Stimulated activated naive CD8-positive, alpha-beta T cell treated with anti-CD3 and anti-CD28 coated beads, Interleukin-15, Interleukin-2, amounts not matched to agents 100 U/mL and 50 U/mL, for 24 hours (primary cell): ENCODE data around the gene KRT13.
A peak's percentile ranks its signal among the peaks of the same experiment; 100 is the strongest.
"Not testable (repeated sequence)": the region's sequence is repeated elsewhere in the genome, so short reads cannot be mapped to it uniquely, and the experiment has no call there.

Experiments
- ATAC-seq: fragments of 150-1000 bp; cut with Tn5 transposase; one replicate; pipeline ENCODE4 v1.10.0; 2021
- DNase-seq: peaks from one replicate; pipeline ENCODE4 v3.0.0; 2021

KRT13 gene

DNA sequence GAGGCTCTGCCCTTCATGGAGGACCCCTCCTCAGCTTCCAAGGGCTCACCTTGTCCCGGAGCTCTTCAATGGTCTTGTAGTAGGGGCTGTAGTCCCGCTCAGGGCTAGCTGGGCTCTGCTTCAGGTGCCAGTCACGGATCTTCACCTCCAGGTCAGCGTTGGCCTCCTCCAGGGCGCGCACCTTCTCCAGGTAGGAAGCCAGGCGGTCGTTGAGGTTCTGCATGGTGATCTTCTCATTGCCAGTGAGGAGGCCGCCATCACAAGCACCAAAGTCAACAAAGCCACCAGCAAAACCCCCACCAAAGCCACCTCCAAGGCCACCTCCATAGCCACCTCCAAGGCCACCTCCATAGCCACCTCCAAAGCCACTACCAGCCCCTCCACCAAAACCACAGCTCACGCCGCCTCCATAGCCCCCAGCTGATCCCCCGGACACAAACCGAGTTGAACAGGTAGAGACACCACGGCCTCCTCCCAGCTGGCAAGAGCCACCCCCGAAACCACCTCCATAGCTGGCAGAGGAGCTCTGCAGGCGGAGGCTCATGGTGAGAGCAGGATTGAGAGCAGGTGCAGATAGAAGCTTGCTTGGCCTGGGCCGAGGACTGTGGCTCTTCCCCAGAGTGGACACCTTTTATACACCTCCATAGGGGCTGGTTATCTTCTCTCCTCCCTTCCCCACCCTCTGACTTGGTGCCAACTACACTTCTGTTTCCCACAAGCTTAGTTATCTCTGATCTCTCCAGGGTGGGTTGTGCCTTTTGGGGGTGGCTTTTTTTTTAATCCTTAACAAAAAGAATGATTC lies at the start of gene KRT13:
Gene KRT13, minus strand, starts transcription at position 606 of the 802 bp plus-strand sequence. Its CDS starts 62 bp downstream, at position 544.
- no peak for ATAC-seq
- DNase-seq = no peak

DNA sequence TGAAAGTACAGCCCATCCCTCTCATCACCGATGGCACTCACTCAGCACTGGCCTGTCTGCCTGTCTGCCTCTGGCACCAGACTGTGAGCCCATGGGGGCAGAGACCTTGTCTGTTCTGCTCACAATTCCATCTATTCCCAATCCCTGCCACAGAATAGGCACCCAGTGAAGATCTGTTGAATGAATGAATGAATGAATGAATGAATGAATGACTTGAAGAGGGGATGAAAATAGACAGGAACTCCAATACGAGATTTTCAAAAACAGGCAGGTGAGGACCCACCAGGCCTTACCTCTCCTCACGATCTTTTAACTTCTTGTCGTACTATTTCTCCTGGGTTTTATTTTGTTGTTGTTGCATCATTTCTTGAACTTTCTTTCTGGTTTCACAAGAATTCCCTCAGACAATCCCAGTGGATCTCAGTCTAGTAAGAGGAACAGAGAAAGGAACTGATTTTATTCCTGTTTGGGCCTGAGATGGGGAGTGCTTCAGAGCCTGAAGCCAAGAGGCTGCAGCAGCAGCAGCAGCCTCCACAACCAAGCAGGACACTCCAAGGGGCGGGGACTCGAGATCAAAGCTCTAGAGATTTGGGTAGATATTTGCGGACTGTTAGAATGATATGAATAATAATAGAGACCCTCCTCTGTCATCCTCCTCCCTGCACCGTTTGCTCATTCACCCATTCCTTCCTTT lies 48.7 kb upstream of the KRT13 start:
- no peak for DNase-seq
- no peak for ATAC-seq

DNA sequence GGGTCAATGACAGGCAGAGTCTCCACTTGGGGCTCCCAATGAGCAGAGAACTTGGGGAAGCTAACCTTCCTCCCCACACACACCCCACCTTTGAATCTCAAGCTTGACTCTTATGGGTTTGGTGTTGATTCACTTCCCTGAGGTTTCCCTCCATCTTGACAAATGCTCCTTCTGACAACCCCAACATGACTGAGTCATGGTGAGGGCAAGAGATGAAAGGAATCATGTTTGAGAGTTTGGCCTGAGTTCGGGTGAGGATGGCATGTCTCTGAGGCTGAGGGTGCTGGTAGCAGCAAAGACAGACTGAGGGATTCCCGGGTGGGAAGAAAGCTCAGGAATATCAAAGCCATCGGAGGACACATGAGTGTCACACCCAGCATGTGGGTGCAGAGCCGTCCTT lies 47.8 kb upstream of the KRT13 start:
- DNase-seq (no peak), ATAC-seq (no peak)

DNA sequence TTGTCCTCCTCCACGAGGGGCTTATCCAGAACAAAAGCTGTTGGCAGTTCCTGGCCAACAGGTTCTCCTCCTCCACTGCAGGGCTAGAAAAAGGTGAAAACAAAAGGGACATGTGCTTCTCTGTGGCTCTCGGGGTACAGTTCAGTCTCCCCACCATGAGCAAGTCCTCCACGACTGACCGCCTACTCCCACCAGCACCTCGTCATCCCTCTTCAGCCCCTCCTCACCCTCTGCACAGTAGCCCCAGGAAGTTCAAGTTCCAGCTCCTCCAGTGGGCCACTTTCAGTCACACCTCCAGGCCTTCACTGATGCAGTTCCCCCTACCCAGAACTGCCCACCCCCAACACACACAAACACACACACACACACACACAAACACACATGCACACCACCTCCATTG lies 47.0 kb upstream of the KRT13 start:
- DNase-seq (no peak), ATAC-seq (no peak)

DNA sequence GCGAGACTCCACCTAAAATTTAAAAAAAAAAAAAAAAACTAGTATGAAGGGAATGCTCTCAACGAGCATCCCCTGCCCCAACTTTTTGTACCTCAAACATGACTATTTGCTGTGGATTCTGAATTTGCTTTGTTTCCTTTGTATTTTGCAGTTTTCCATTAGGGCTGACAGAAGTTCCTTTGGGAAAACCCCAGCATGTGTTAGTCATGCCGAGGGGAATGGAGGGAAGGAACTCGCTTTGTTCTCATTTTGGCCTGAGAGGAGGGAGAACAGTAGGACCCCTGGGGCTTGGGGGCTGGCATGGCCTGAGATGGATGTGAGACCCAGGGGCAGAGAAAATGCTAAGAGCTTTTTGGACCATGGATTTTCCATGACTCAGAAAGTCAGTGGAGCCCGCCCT lies 46.0 kb upstream of the KRT13 start:
- DNase-seq (no peak), ATAC-seq (no peak)

DNA sequence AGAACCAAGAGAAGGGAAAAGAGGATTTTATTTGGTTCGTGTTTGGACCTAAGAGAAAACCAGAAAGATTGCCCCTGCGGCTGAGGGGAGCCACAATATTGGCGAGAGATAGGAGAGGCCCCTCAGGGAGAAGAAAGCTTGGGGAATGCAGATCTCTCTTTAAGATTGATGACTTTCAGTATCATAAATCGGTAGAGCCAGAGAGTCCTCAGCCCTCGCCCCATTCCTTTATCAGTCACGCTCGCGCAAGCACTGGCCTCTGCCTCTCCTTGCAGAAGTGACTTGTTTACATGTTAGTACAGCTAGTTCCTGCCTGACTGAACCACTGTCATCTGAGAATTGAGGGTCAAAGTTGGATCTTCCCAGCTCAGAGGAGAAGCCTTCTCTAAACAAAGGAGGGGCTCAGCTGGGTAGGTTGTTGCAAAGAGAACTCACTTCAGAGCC lies 44.2 kb upstream of the KRT13 start:
- DNase-seq = no peak
- no peak for ATAC-seq

DNA sequence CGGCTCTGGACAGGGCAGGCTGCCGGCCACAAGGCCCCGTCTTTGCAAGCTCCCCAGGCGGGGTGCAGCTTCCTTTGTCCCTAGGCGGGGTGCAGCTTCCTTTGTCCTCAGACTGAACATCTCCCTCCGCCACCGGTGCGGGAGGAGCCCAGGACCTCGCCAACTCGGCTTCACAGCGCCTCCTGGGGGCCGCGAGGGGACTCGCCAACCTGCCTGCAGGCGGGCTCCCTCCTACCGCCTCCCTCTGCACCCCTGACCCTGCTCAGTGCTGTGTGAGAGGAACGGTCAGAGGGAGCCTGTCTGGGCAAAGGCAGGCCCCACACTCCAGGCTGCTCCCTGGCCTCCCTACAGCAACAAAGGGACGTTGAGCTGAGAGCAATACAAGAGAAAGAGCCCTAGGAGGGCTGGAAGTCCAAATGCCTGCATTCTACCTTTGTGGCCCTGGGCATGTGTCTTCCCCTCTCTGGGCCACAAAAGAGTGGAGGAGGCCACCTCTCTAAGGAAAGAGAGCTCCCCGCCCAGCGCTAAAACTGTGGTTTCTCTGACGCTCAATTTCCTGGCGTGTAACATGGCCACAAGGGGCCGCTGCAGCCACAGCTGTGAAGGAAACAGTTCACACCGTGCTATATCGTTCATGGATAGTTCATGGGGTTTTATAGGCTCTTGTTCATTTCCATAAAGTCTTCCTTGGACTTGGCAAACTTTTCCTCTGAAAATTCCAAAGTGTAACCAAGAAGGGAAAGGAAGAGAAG lies 43.6 kb upstream of the KRT13 start:
- ATAC-seq = peak; percentile 74

DNA sequence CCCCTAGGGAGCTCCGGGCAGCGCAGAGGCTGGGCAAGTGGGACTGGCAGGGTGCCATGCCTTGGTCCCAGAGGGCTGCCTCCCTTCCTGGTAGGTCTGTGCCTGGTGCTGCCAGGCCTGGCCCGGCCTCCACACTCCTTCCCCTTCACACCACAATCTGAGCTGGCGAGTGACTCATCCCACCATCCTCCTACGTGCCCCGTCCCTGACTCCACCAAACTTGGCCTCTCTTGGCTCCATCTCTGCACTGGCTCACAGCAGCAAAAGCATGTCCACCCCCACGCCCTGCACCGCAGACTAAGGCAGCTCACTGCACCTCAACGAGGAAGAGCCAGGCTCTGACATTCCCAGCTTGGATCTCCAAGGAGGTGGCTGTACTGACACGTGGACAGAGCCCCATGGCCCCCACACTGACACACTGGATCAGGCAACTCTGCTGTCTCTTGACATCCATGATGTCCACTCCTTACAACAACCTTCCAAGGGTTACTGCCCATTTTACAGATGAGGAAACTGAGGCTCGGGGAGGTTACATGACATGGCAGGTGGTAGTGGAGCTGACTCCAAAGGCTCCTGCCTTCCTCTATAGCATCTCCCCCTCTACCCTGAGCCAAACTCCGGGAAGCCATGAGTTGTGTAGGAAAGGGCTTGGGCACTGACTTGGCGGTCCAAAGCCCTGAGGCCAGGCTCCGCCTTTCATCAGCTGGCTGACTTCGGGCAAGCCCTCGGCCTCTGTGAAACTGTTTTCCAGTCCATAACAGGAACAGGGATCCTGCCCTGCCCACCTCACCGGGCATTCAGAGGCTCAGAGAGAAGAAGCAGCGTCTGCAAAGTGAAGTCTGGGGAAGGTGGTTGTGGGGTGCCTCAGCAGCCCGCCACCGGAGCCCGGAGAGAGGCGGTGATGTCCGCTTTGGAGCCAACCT lies 42.8 kb upstream of the KRT13 start:
- peak; percentile 81 for DNase-seq
- ATAC-seq = peak; percentile 92

More for the DNA sequence above, 43.6 kb upstream of the KRT13 start:
- DNase-seq = peak; percentile 86

DNA sequence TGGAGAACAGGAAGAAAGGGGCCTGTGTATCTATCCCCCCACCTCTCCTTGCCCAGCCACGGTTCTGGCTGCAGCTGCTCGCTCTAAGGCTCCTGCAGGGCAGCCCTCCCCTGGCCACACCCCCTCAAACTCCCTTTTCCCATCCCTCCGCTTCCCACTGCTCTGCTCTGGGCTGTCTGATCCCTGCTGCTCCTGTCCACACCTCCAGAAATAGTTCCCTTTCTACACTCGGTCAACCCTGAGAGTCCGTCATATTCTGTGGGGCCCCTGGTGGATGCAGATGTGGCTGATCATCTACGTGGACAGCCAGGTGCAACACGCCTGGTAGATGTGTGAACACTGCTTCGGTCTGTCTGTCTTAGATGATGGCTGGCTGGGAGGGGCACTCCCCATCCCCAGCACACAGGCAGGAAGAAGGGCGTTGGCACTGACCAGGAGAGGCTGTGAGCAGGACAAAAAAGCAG lies 42.0 kb upstream of the KRT13 start:
- ATAC-seq (no peak), DNase-seq (no peak)

DNA sequence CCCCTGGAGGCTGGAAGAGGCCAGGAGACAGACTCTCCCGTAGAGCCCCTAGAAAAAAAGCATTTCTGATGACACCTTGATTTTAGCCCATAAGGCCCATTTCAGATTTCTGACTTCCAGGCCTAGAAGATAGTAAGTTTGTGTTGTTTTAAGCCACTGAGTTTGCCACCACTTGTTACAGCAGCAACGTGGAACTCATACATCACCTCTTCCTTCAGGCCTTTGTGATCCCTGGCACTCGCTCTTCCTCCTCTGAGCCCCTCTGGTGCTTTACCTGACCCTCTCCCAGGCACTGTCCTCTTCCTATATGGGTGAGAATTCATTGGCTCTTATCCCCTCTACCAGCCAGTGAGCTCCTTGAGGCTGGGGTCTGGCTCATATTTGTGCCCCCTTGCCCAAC lies 41.4 kb upstream of the KRT13 start:
- DNase-seq (no peak), ATAC-seq (no peak)

DNA sequence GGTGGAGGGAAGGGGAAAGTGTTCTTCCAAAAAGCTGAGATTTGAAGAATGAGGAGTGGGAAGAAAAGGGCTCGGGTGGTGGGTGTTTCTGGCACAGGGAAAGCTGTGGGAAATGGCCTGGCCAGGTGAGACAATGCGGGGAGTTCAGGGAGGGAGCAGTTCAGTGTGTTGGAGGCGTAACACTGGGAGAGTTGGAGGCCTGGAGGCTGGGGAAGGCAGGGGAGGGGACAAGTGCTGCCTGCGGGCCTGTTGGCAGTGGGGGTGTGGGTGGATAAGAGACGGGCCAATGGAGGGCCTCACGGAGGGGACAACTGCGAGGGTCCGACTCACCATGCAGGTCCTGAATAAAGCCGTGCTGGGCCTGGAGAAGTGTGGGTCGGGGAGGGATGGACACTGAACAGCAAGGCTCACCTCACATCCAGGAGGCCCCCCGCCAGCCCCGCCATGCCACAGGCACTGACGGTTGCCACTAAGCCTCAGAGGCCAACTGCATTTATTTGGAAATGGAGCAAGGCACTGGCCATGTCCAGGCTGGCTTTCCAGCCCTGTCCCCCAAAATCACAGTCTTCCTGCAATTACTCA lies 40.5 kb upstream of the KRT13 start:
- no peak for DNase-seq

DNA sequence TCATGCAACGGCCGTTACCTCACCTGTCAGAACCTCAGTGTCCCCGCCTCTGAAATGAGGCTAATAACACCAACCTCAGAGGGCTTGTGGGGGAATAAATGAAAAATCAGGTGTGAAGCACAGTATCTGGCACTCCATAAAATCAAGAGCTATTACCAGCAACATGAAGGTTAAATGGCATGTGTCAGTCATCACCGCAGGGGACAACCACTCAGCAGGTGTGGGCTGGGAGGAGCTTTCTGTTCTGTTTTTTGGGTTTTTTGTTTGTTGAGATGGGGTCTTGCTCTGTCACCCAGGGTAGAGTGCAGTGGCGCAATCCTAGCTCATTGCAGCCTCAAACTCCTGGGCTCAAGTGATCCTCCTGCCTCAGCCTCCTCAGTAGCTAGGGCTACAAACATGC lies 39.5 kb upstream of the KRT13 start:
- DNase-seq (no peak), ATAC-seq (no peak)

More for the DNA sequence above, 40.5 kb upstream of the KRT13 start:
- no peak for ATAC-seq

DNA sequence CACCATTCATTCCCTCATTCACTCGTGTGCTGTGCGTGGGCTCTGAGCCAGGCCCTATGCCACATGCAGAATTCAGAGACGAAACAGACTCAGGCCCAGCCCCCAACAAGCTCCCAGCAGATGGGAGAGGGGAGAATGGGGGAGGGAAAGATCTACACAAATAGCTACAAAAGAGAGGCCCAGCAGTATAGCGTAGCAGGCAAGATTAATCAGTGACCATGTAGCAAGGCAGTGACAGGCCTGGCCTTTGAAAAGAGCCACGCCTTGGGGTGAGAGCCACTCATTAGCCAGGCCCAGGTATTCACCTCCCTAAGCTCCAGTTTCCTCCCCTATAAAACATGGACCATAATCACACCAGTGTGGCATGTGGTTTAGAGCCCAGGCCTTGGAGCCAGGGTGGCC lies 39.1 kb upstream of the KRT13 start:
- no peak for DNase-seq
- ATAC-seq = no peak

DNA sequence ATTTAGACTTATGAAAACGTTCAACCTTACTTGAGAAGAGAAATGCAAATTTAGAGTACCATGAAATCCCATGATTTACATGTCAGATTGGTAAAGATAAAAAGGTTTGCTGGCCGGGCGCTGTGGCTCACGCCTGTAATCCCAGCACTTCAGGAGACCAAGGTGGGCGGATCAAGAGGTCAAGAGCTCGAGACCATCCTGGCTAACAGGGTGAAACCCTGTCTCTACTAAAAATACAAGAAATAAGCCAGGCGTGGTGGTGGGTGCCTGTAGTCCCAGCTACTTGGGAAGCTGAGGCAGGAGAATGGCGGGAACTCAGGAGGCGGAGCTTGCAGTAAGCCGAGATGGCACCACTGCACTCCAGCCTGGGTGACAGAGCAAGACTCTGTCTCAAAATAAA lies 37.4 kb upstream of the KRT13 start:
- ATAC-seq, DNase-seq: not testable (repeated sequence)

DNA sequence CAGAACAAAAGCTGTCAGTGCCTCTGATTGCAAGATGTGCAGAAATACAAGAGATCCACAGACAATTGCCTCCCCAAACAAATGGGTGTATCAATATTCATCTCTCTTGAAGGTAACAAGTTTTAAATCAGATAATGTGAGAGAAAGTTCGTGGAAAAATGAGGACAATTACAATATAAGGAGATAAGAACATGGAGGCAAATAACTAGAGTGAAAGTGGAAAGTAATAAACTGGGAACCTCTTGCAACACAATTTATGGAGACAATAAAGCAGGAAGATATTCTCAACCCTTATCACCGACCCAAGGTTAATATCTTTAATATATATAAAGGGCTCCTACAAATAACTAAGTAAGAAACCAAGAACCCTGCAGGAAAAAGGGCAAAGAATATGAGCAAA lies 36.9 kb upstream of the KRT13 start:
- DNase-seq = no peak
- ATAC-seq = no peak

DNA sequence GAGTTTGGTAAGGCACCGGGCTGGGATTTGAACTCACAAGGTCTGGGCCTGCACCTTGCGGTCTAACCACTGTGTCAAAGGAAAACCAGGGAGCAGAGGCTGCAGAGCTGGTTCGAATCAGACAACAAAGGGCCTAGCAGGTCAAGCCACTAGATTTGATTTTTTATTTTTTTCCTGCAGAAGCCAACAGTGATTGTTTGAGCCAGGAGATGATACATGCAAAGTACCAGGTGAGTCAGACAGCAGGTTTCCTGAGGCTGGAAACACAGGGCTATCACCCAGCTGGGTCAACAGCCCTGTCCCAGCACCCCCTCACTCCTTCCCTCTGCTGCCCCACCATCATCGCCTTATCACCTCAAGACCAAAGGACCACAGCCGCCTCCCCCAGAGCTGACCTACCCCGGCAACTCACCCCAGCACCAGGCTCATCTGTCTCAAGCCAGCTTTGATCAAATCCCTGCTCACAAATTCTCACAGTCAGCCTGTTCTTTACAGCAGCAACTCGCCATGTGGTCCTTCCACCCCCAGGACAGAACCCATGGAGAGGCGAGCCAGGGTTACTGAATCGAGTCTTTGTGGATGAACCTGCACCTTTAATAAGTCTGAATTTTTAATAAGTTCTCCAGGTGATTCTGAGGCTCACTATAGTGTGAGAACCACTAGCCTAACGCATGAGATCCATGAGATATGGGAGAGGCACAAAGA lies 35.7 kb upstream of the KRT13 start:
- ATAC-seq (no peak), DNase-seq (no peak)

DNA sequence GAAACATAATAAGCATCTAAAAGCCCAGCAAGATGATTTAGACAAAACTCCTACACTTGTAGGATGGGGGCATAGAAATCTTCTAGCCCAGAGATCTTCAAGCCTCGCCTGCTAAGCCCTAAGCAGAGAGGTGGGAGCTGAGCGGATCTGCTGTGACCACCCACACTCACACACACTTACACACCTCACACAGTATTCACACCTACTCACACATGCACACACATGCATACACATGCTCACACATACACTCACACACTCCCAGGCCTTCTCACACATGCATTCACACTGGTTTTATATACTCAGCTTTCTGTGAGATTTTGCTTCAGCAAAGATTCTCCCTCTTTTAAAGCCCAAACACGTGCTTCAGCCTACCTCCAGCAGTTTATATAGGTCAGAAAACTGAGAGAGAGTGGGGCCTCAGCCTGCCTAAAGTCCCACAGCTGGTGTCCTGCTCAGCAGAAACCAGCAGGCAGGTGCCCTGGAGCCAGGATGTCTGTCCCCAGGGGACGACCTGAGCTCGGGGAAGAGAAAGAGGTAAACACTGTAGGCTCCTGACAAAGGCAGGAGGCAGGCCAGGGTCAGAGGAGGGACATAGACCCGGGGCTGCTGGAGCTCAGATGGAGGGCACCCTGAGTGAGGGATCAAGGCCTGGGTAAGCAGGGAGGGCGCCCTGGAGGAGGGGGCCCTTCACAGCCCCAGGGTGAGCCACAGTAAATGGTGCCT lies 34.7 kb upstream of the KRT13 start:
- ATAC-seq = no peak
- no peak for DNase-seq

DNA sequence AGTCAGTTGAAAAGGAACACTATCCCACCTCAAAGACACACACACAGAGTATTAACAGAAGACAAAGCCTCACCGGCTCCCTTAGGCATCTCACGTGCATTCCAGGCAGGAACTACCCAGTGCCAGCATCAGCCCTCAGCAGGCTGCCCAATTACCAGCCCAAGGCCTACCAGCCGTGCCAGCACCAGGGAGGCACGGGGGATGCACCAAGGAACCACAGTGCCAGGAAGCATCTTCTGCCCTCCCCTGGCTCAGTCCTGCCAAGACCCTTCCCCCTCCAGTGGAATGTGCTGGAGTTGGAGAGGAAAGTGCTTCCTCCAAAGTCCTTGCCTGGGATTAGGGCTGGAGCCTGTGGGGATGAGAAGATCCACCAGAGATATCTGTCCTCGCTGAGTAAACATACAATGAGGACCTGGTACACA lies 33.7 kb upstream of the KRT13 start:
- ATAC-seq (no peak), DNase-seq (no peak)

DNA sequence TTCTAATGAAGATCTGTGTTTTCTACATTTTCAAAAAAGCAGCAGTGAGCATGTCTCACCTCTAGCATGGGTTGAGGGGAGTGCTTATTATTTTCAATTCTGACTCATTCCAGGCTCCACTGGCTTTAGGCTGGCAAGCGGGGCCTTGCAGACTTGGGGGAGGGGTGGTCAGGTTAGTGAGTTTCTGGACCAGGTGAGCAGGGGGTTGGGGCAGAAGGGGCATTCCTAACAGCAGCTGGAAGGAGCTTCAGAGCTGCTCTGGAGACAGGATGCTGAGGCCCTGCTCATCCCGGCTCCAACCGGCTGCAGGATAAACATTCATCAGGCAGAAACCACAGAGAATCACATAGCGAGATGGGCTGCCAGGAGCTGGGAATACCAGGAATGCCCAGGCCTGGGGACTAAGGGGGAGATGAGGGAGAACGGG lies 33.2 kb upstream of the KRT13 start:
- ATAC-seq (no peak), DNase-seq (no peak)

DNA sequence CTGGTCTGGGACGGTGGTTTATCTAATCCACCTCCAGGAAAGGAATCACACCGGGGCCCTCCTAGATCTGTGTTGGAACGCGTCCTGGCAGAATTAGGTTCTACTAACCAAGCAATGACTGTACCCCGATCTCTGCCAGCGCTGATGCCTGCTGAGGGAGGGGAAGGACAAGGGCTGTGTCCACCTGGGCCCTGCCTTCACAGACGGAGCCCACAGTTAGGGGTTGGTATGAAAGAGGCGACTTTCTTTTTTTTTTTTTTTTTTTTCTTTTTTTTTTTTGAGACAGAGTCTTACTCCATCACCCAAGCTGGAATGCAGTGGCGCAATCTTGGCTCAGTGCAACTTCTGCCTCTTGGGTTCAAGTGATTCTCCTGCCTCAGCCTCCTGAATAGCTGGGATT lies 32.6 kb upstream of the KRT13 start:
- ATAC-seq (no peak), DNase-seq (no peak)
